GM10266 (cell line): ENCODE results near the gene PTPN14.

ENCODE experiments used
- DNase-seq: peaks from one replicate; pipeline ENCODE4 v3.0.0; 2012; ENCODE audit errors: extremely low spot score
- TF ChIP-seq, protein P1 (sequence below): IDR thresholded peaks from 2 replicates; pipeline ENCODE4 v1.5.1; 2012; ENCODE audit warnings: mild to moderate bottlenecking, low read depth; ENCODE audit not compliant: control insufficient read depth, insufficient read depth; ENCODE audit errors: missing control alignments

PTPN14 gene

DNA sequence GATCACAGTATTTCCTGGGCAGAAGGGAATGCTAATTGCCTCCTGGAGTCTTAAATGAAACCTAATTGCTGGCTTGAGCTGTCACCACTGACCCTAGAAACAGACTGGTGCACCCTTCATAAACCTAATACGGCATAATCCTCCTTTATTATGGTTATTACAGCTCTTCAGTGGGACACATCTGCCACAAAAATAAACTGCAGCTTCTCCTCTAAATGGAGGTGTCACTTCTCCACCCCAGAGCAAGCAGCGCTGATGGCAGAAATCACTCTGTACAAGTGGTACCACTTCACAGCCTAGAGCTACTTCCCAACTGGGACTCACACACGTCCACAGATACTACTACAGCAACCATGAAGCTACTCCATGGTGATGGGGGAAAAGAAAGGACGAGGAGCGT lies 11.1 kb downstream of the PTPN14 start:
- no peak for DNase-seq
- TF ChIP-seq, protein P1, sequence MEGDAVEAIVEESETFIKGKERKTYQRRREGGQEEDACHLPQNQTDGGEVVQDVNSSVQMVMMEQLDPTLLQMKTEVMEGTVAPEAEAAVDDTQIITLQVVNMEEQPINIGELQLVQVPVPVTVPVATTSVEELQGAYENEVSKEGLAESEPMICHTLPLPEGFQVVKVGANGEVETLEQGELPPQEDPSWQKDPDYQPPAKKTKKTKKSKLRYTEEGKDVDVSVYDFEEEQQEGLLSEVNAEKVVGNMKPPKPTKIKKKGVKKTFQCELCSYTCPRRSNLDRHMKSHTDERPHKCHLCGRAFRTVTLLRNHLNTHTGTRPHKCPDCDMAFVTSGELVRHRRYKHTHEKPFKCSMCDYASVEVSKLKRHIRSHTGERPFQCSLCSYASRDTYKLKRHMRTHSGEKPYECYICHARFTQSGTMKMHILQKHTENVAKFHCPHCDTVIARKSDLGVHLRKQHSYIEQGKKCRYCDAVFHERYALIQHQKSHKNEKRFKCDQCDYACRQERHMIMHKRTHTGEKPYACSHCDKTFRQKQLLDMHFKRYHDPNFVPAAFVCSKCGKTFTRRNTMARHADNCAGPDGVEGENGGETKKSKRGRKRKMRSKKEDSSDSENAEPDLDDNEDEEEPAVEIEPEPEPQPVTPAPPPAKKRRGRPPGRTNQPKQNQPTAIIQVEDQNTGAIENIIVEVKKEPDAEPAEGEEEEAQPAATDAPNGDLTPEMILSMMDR = no peak

DNA sequence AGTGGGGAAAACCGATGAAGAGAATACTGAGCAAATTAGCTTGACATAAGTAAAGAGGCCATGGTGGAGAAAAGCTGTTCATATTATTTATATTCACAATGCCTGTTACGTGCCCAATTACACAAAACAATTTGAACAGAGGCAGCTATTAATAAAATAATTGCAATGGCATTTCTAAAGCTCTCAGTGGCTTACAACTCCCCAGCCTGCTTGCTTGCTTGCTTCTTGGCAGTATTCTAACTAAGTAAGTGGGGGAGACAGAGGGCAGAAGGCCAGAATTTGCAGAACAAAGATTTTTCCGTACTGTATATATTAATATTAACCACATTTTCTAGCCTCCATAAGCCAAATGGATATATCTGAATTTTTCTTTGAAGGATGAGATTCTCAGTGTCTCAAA lies 12.9 kb downstream of the PTPN14 start:
- no peak for DNase-seq
- TF ChIP-seq, protein P1 = no peak

DNA sequence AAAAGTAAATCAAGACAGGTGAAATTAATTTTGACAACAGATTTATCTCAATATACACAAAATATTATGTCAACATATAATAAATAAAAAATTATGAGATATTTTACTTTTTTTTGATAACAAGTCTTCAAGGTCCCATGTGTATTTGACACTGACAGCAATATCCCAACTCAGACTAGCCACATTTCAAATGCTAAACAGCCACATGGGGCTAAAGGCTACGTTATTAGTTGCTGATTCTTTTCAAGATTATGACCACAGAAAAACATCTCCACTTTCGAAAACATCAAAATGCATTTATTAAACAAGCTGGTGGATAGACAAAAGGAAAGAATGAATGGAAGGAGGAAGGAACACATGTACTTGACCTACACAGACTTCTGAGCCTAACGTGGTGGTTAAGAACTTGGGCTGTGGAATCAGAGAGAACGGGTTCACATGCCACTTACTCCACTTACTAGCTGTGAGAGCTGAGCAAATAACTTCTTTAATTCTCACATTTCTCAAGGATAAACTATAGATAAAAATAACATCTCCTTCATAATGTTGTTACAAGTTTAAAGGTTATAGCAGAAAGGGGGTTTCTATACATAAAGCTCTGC lies 13.4 kb downstream of the PTPN14 start:
- DNase-seq = no peak
- TF ChIP-seq, protein P1 = no peak

DNA sequence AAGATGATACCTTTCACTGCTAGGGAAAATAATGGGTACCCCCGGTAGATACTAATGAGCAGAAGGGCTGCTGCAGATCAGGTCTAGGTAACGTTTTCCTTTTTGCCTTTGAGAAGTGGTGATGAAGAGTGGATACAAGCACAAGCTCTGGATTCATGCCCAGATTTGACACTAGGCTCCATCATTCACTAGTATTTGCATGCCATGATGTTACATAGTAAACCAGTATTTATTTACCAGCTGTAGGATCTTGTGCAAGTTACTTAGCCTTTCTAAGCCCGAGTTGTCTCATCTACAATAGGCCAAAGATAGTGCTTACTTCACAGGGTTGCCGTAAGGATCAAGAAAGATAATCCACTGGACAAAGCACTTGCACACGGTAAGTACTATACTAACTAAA lies 14.2 kb downstream of the PTPN14 start:
- TF ChIP-seq, protein P1 = no peak
- no peak for DNase-seq

DNA sequence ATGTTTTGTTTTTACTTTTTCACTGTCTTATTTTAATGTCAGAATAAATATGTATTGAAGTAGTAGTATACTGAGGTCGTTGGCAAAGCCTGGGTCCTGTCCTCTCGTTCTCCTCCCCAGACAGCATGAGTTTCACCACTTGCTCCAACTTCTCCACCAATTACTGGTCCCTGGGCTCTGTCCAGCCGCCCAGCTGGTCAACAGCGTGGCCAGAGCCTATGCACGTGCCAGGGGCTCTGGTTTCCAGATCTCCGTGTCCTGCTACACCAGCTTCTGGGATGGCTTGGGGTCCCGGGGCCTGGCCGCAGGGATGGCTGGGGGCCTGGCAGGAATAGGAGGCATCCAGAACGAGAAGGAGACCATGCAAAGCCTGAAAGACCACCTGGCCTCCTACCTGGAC lies 19.3 kb downstream of the PTPN14 start:
- TF ChIP-seq, protein P1 = no peak
- no peak for DNase-seq

GRCh38 chr1:214525535-214526019 lies 25.8 kb downstream of the PTPN14 start:
- TF ChIP-seq, protein P1 = no peak
- DNase-seq = no peak

DNA sequence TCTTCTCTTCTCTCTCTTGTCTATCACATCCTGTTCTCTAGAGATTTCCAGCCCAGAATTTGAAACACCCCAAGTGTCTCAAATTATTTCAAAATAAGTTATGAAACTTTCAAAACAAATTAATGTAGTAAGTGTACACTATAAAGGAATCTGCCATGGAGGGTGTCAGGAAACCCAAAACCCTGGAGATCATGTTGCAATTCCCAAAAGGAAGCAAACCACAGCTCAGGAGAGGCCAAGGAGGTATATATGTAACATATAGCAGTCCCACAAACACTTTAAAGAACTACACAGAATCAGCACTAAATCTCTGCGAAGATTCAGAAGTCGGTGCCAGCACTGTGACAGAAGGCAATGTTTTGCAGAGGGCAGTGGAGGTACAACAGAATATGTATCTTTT lies 26.6 kb downstream of the PTPN14 start:
- TF ChIP-seq, protein P1 = no peak
- no peak for DNase-seq
